GM19099 (cell line): ENCODE measurements around the gene IPO7.

Experiments used
- POLR2A ChIP-seq: IDR thresholded peaks from 3 replicates; pipeline ENCODE4 v1.6.1; 2011; ENCODE audit warnings: low read depth; ENCODE audit not compliant: insufficient read length; ENCODE audit errors: extremely low read depth

IPO7 gene

DNA sequence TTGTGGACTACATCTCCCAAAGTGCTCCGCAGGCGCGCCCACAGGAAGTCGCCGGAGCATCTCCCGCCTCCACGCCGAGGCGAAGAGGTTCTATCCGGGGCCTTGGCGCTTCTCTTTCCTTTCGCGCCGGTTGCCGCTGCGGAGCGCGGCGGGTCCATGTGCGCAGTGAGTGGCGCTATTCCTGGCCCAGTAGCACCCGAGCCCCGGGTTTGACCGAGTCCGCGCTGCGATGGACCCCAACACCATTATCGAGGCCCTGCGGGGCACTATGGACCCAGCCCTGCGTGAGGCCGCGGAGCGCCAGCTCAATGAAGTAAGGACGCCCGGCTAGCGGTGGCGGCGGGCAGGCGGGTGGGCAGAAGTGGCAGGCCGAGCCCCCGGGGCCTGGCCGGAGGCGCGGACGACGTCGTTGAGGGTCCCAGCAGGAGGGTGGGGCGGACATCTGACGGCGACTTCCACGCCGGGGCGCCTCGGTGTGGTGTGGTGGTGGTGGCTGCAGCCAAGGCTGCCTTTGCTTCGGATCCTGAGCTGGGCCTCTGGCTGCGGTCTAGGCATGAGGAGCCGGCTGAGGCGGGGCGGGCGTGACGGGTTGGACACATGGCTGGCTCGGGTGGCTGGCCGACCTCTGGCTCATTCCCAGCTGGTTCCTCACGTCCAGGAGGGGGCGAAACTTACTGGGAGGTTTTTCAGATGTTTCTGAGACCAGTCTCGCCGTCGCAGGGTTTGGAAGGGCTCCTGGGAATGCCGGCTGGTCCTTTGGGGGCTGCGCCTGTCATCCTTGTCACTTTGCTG, at the start of gene IPO7:
Gene IPO7, plus strand, starts transcription at position 118 of the 792 bp plus-strand sequence. Its CDS starts 112 bp downstream, at position 230.
- TF ChIP-seq POLR2A, result peak; percentile 97

DNA sequence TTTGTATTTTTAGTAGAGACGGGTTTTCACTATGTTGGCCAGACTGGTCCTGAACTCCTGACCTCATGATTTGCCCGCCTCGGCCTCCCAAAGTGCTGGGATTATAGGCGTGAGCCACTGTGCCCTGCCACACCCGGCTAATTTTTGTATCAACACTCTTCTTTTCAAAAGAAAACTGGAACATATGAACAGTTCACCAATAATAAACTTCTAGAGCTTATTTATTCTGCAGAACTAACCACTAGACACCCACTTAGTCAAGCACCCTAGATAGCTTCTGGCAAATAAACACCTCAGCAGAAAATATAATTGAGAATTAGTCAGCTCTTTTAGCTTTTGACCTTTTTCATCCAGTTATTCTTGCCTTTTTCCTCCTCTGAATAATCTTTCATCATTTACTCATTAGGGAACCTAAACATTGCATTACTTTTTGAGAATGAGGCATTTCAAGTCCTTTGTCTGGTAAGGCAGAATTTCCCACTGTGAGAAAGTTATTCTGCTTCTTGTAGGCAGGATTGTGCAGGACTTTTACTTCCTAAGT, 42.7 kb upstream of the IPO7 start:
- TF ChIP-seq POLR2A, result no peak

DNA sequence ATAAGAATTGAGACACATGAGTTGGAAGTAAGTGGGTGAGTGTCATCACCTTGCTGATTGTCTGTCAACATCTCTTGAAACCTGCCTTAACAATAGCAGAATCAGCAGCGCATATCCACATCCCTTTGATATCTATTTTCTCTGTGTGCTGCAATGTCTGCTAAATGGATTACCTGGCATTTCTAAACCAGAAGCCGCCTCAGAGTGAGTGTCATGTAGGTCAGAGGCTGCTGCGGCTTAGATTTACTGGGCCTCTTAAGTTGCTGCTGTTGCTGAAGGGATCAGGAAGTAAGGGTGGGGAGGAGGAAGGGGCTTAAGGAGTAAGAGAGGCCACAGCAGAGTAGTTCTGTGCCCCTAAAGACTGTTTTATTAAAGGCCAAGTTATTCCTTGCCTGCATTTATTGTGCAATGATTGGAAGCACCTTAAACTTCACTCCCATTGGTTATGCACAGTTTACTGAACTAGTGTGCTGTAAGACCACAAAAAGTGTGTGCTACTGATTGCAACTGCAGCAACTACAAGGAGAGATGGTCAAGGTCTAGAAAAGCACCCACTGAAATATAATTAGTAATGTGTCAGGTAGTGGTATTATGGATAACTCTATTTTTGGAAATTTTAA, 40.3 kb upstream of the IPO7 start:
- TF ChIP-seq POLR2A, result no peak

DNA sequence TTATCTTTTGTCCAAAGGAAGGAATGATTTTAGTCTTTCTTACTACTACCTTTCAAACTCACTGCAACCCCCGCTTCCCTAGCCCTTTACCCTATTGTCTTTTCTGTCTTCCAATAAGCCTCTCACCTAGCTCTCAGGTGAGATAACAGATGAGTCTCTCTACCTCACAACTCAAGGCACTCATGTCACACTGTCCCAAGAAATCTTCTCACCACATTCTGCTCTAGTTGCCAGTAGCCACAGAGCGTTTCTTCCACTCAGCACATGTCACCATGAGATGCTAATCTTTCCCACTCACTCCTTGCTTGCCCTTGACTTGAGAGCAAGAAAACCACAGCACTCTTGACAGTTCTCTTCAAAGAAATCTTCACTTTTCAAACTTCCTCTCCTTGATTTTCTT, 37.4 kb upstream of the IPO7 start:
- no peak for TF ChIP-seq POLR2A

DNA sequence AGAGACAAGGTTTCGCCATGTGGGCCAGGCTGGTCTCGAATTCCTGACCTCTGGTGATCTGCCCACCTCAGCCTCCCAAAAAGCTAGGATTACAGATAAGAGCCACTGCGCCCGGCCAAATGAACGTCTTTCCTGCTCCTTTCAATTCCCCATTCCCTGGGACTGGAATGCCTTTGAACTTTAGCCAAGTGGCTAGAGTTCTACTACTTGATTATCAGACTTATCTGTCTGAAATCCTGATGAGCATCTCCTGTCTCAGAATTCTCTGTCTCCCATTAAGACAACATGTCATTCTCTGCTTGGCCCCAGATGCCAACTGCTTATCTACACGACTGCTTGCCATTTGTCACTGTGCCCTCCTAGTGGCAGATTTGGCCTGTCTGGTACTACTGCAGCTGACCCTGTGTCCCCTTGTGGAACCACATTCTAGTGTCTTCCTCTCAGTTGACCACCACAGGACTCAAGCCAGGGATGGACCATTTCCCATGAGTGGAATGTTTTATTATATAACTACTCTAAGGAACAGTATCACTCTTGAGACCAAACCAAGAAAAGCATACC, 33.1 kb upstream of the IPO7 start:
- no peak for TF ChIP-seq POLR2A

DNA sequence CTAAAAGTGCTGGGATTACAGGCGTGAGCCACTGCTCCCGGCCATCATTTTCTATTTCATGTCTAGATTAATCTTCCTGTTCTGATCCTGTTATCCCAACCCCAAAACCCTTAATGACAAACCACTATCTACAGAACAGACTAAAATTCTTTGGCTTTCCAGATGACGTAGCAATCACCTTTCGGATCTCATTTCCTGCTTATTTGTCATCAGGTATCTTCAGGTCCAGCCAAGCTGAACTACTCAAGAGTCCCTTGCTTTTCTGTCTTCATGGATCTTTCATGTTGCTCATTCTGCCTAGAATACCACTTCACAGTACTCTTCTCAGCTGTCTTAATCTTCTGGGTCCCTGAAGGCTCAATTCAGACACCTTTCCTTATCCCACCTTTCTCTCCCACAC, 27.4 kb upstream of the IPO7 start:
- no peak for TF ChIP-seq POLR2A

DNA sequence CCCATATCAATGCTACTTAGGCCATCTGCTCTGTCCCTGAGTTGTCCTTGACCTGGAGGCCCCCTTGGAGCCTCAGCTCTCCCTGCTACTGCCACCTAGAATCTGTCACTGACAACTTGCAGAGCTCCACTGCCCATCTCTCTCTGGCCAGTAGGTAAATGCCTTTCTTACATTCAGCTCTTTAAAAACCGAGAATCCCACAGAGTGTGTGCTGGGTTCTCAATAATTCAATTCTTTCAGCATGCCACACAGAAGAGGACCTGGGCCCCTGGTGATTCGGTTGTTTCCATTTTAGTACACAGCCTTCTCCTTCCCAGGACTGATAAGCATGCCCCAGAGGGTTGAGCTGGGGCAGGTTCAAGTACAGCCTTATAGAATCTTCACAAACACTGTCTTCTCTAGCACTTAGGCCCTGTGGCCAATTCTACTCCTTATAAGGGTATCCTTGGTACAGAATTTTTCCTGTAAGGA, 22.0 kb upstream of the IPO7 start:
- TF ChIP-seq POLR2A, result no peak

DNA sequence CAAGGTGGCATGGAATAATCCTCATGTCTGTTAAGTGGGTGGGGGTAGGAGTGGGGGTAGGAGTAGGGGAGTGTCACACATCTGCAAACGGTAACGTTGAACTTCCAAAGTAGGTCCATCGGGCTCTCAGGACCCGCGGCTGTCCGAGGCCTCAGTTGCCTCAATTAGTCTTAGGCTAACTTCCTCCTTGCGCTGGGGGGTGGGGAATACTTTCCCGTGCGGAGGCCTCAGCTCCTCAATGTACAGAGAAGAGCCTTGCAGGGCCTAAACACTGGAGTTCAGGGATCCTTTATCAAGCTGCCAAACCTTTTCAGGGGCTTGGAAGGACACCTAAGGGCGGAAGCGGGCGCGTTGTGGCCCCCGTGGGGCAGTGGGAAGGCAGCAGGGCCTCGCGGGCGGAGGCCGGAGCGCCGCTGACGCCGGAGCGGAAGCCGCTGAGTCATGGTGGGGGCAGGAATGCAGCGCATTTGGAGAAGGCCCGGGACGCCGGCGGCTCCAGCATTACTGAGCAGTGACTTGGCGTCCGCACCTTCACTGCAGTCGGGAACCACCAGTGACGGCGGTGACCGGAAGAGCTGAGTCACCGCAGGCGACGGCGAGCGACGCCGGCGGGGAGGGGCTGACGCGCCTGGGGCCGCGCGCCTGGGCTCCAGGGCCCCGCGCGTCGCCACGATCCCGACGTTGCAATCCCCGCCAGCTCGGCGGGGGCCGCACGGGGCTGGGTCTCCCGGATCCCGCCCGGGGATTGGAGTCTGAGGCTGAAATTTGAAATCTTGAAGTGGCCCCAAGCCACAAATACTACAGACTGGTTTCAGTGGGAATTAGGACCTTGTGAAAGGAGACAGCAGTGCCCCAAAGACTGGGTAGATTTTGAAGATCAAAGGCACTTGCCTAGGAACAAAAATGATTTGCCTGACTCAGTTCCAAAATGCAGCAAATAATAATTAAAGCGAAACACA, 20.2 kb upstream of the IPO7 start:
- peak; percentile 94 for TF ChIP-seq POLR2A

DNA sequence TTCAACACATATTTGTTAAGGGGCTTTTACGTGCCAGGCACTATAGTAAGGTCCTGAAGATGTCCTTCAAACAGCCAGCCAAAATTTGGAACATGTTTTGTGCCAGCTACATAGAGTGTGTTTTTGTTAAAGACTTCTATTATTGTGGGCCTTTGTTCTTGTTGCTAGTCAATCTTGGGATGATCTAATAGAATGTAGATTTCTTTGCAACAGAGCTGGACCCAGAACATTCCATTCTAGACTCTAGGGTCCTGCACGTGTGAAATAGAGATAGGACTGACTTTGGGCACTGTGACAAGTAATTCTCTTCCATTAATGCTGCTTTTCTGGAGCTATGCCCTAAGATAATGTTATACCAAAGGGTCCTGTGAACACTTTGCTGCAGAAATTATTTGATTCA, 16.9 kb upstream of the IPO7 start:
- TF ChIP-seq POLR2A, result no peak

DNA sequence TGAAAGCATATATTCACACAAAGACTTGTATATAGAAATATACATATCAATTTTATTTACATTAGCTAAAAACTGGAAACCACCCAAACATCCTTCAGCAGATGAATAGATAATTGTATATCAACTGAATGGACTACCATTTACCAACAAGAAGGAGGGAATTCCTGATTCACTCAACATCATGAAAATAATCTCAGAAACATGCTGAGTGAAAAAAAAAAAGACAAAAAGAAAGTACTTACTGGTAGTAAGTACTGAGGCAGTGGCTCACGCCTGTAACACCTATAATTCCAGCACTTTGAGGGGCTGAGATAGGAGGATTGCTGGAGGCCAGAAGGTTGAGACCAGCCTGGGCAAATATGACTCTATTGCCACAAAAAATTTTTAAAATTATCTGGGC, 7.4 kb upstream of the IPO7 start:
- no peak for TF ChIP-seq POLR2A

DNA sequence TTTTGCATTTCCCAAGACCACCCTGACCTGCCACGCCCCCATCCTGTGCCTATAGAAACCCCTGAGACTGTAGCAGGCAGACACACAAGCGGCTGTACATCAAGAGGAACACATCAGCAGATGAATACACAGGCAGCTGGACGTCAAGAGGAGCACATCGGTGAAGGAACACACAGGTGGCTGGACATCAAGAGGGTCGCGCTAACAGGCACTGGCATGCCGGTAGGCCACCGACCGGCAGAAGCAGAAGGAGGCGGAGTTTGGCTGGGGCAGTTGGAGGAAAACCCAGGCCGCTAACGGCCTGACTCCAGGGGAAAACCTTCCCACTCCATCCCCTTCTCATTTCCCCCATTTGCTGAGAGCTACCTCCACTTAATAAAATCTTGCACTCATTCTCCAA, 5.4 kb upstream of the IPO7 start:
- TF ChIP-seq POLR2A, result no peak

DNA sequence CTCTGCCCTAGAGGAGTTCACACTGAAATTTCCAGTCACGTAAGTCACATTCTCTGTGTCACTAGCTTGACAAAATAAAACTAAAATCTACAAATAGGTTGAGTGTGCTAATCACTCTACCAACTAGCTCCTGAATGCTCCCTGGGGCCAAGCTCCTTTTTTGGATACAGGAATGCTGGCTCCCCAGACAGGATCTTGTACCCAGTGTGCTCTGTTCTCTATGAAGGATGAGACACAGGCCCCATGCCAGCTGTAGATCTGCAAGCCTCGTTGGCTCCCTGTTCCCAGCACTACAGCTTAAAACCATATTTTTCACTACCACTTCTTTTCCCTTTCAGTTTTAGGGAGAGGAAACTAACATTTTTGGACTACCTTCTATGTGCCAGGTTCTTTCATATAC, 3.7 kb upstream of the IPO7 start:
- no peak for TF ChIP-seq POLR2A

DNA sequence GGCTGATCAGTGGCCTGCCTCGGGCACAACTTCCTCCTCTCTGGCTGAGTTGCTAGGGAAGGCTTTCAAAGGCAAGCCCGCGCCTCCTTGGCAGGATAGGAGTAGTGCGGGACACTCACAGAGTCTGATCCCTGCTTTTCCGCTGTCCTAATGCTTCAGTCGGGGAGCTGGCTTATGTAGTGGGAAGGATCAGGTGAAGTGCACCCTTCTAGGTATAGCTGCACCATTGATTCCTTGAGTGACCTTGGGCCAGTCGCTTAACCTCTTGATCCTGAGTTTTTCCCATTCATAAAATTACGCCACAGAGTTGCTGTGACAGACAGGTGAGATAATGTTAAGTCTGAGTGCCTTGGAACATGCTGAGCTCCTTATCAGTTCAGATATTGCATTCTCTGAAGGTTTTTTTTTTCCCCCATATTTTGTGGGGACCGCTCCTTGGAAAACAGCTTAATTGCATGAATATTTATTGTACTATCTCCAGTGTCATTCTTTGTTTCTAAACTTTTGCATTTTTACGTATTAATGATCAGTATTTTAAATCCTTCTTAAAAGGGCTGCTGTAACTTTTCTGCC, 961 bp downstream of the IPO7 start:
- no peak for TF ChIP-seq POLR2A

DNA sequence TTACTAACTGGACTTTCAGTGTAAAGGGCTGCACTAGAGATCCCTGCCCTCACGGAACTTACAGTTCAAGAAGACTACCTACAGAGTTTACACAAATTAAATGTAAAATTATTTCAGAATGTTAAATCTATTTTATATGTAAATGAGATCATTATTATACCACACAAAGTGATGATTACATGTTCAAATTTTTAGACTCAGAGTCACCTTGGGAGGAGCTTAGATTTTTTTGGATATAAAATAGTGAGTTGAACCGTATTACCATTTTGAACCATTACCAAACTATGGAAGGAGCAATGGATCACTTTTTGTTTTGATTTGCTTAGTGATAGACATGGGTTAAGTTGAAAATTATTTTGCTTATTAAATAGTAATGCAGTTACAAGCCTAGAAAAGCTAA, 1.6 kb downstream of the IPO7 start:
- TF ChIP-seq POLR2A, result no peak
